PC-9 (cell line): ENCODE measurements around the gene CPLX3. TPM values are rescaled to one million over a fixed set of nuclear protein-coding genes. Genes with fewer than 3 reads are reported as not detected.

Experiments
- BruUV-seq: library from RNA; stranded (reverse); fragments of 400-500 nt; replicated peaks from 2 replicates; lab custom pipeline; 2021; lab: Mats Ljungman, UMichigan
- CTCF ChIA-PET: fragments of 300-600 bp; sonication (Branson Sonifier 250); formaldehyde crosslinking; loops from one replicate; lab custom pipeline; 2022; ENCODE audit warnings: antibody characterized with exemption; lab: Charles Lee
- POLR2A ChIA-PET: fragments of 300-600 bp; sonication (Branson Sonifier 250); formaldehyde crosslinking; loops from one replicate; lab custom pipeline; 2022; ENCODE audit warnings: antibody characterized with exemption; ENCODE audit not compliant: unreplicated experiment; lab: Charles Lee
- DNase-seq, 2 experiments: peaks; one replicate each; pipeline versions ENCODE4 v3.0.0 to v3.0.0-alpha.2; 2015 to 2022; ENCODE audit warnings: mixed read lengths in 1 of 2
- H2AFZ ChIP-seq: fragments of 200-600 bp; sonication (generic); 2 replicates; pipeline ENCODE4 v1.8.1; 2017; ENCODE audit warnings: antibody characterized with exemption
- H3F3A ChIP-seq: fragments of 200-600 bp; sonication (generic); 2 replicates; pipeline ENCODE4 v1.8.1; 2017; ENCODE audit warnings: antibody characterized with exemption, mild to moderate bottlenecking, low read depth; ENCODE audit not compliant: insufficient read depth
- H3K27ac ChIP-seq: fragments of 200-600 bp; sonication (generic); 2 replicates; pipeline ENCODE4 v1.6.1; 2016; ENCODE audit warnings: mixed run types
- H3K27me3 ChIP-seq: fragments of 200-600 bp; sonication (generic); 2 replicates; pipeline ENCODE4 v1.6.1; 2016; ENCODE audit warnings: low read depth, mixed run types; ENCODE audit not compliant: insufficient read depth
- H3K36me3 ChIP-seq: fragments of 200-600 bp; sonication (generic); 2 replicates; pipeline ENCODE4 v1.6.1; 2016; ENCODE audit warnings: low read depth, mixed run types
- H3K4me1 ChIP-seq: fragments of 200-600 bp; sonication (generic); replicated peaks from 2 replicates; pipeline ENCODE4 v1.6.1; 2016; ENCODE audit warnings: mixed run types; ENCODE audit not compliant: insufficient read depth
- H3K4me2 ChIP-seq: fragments of 200-600 bp; sonication (generic); 2 replicates; pipeline ENCODE4 v1.6.1; 2017; ENCODE audit warnings: mixed run types
- H3K4me3 ChIP-seq: fragments of 200-600 bp; sonication (generic); 2 replicates; pipeline ENCODE4 v1.6.1; 2016; ENCODE audit warnings: mixed run types
- H3K79me2 ChIP-seq: fragments of 200-600 bp; sonication (generic); 2 replicates; pipeline ENCODE4 v1.6.1; 2017; ENCODE audit warnings: low read depth, mixed run types
- H3K9me2 ChIP-seq: fragments of 200-600 bp; sonication (generic); 2 replicates; pipeline ENCODE4 v1.8.1; 2017; ENCODE audit warnings: mild to moderate bottlenecking; ENCODE audit not compliant: insufficient read depth
- H3K9me3 ChIP-seq: fragments of 200-600 bp; sonication (generic); 2 replicates; pipeline ENCODE4 v1.8.1; 2016; ENCODE audit warnings: low read depth; ENCODE audit not compliant: insufficient read depth
- H4K20me1 ChIP-seq: fragments of 200-600 bp; sonication (generic); 2 replicates; pipeline ENCODE4 v1.8.1; 2017; ENCODE audit not compliant: insufficient read depth
- EZH2 ChIP-seq: fragments of 200-600 bp; sonication (generic); IDR thresholded peaks from 2 replicates; pipeline ENCODE4 v1.8.0; 2017; ENCODE audit warnings: antibody characterized with exemption, low read depth
- intact Hi-C: fragments of 100-400 bp; cut with micrococcal nuclease; formaldehyde crosslinking; loops from one replicate; pipeline ENCODE4 v1.10.0; 2022; ENCODE audit not compliant: unreplicated experiment
- total RNA-seq: library from RNA; stranded (reverse); gene quantifications from 2 replicates; pipeline ENCODE4 v1.2.3, GENCODE V29; 2021
- TF ChIP-seq, protein P1 (sequence below): fragments of 200-600 bp; sonication (generic); conservative IDR thresholded peaks from 2 replicates; pipeline ENCODE4 v1.6.1; 2017; ENCODE audit warnings: mixed run types, antibody characterized with exemption, mild to moderate bottlenecking, moderate library complexity

Gene CPLX3
- total RNA-seq, 1 experiment from 2014 or later: not detected

GRCh38 chr15:74780523-74781430, 45.6 kb upstream of the CPLX3 start:
- intact Hi-C loops: no loop called here
- Histone ChIP-seq H3K27me3 (no peaks in the 10 kb centered on the region), H3K4me3 (no peak overlapping the region; the same call in 1 of the 2 replicates), H3K27ac (no peak overlapping the region), H2AFZ (no peak overlapping the region), H4K20me1 (peaks cover 19% of the 10 kb centered on the region), H3K9me2 (no peaks in the 10 kb centered on the region), H3K4me1 (peaks cover 20% of the 10 kb centered on the region), H3K4me2 (peak overlapping the region; percentile 95), H3F3A (peaks cover 7% of the 10 kb centered on the region; the same call in 1 of the 2 replicates), H3K9me3 (no peaks in the 10 kb centered on the region), H3K79me2 (peaks cover 33% of the 10 kb centered on the region), H3K36me3 (no peaks in the 10 kb centered on the region)
- no peak for DNase-seq
- TF ChIP-seq EZH2: no peak
- TF ChIP-seq, protein P1, sequence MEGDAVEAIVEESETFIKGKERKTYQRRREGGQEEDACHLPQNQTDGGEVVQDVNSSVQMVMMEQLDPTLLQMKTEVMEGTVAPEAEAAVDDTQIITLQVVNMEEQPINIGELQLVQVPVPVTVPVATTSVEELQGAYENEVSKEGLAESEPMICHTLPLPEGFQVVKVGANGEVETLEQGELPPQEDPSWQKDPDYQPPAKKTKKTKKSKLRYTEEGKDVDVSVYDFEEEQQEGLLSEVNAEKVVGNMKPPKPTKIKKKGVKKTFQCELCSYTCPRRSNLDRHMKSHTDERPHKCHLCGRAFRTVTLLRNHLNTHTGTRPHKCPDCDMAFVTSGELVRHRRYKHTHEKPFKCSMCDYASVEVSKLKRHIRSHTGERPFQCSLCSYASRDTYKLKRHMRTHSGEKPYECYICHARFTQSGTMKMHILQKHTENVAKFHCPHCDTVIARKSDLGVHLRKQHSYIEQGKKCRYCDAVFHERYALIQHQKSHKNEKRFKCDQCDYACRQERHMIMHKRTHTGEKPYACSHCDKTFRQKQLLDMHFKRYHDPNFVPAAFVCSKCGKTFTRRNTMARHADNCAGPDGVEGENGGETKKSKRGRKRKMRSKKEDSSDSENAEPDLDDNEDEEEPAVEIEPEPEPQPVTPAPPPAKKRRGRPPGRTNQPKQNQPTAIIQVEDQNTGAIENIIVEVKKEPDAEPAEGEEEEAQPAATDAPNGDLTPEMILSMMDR: no peak
- ChIA-PET CTCF (interaction anchor here (0.7 kb wide), 1 partner anchor 56 kb away, joined by 3 read pairs; no protein-coding TSS in a partner anchor), POLR2A (interaction anchor here (0.6 kb wide), 1 partner anchor 249 kb away, joined by 7 read pairs; no protein-coding TSS in a partner anchor)
- no TSS peak for BruUV-seq

DNA sequence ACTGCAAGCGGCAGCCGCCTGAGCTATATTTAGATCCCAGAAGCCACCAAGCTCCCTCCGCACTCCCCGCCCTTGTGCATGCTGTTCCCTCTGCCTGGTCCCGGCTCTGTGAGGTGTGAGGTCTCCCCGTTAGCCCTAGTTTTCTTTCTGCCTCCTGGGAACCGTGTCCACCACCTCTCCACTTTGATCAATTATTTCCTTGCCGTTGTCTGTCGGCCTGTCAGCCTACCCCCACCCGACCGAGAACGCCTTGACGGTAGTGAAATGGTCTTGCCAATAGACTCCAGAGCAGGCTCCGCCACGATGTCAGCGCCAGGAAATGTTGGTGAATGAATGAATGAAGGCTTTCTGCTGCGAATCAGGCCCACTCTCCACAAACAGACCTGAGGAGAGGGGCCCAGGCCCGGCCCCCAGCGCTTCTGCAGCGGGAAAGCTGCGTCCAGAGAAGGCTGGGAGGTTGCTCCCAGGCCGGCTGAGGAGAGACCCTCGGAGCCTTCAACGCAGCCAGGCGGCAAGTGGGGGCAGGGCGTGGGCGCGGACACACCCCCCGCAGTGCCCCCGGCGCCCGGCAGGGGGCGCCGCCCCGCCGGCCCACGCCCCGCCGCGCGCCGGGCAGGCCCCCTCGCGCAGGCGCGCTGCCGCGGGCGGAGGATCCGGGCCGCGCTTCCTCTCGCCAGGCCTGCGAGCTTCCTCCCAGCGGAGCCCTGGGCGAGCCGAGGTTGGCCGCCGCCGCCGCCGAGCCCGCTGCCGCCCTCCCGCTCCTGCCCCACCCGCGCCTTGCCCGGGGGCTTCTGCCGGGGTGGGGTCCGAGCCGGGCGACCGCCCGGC, 44.8 kb upstream of the CPLX3 start, which contains the start of gene CSK:
Gene CSK (plus strand): TSS at position 650 of the 828 bp plus-strand sequence. CDS start 16,218 bp downstream, outside the sequence.
- Histone ChIP-seq H3K4me1 (peaks cover 20% of the 10 kb centered on the region), H3K27ac (no peak within 1 kb of the TSS), H3K79me2 (peaks cover 40% of the 10 kb centered on the region), H3K27me3 (no peaks in the 10 kb centered on the region), H3F3A (peaks cover 7% of the 10 kb centered on the region; the same call in 1 of the 2 replicates), H3K36me3 (no peaks in the 10 kb centered on the region), H3K4me2 (peak within 1 kb of the TSS; percentile 100), H3K4me3 (peak within 1 kb of the TSS; percentile 95), H4K20me1 (peaks cover 19% of the 10 kb centered on the region), H3K9me2 (no peaks in the 10 kb centered on the region), H3K9me3 (no peaks in the 10 kb centered on the region), H2AFZ (peak within 1 kb of the TSS; percentile 80; the same call in 1 of the 2 replicates)
- TF ChIP-seq, protein P1: peak; percentile 65
- TF ChIP-seq EZH2: no peak
- ChIA-PET CTCF (interaction anchor here (0.6 to 0.7 kb wide), 2 partner anchors 57 to 310 kb away, joined by 3 to 10 read pairs; no protein-coding TSS in a partner anchor), POLR2A (no interaction called here)
- DNase-seq: peak in 1 of 2 experiments; percentile 77
- BruUV-seq: no TSS peak
- intact Hi-C loops: loop anchor here (2.0 kb wide), 1 partner anchor 19 kb away; no protein-coding TSS in a partner anchor
